Left forelimb (tissue), 1 donor: ENCODE results near the gene COL20A1.

Source experiments
- DNase-seq: peaks from one replicate; pipeline ENCODE4 v3.0.0-alpha.2; 2018; ENCODE audit warnings: low spot score

COL20A1 gene

GRCh38 chr20:63350196-63350595, 57.2 kb downstream of the COL20A1 start:
- DNase-seq: no peak

- no peak for DNase-seq
These were observed 57.8 kb downstream of the COL20A1 start for GRCh38 chr20:63350597-63351325.

GRCh38 chr20:63351326-63351700, 58.3 kb downstream of the COL20A1 start:
- DNase-seq: no peak

GRCh38 chr20:63351811-63352591, 59.0 kb downstream of the COL20A1 start:
- DNase-seq: peak; percentile 78

GRCh38 chr20:63352811-63353221, 59.8 kb downstream of the COL20A1 start:
- no peak for DNase-seq

- DNase-seq: no peak
These were observed 61.8 kb downstream of the COL20A1 start for GRCh38 chr20:63354636-63355350.

GRCh38 chr20:63355781-63356295, 62.9 kb downstream of the COL20A1 start:
- no peak for DNase-seq

GRCh38 chr20:63356511-63356910, 63.5 kb downstream of the COL20A1 start:
- no peak for DNase-seq

- no peak for DNase-seq
These were observed 64.2 kb downstream of the COL20A1 start for GRCh38 chr20:63356931-63357879.

- DNase-seq: no peak
These were observed 65.2 kb downstream of the COL20A1 start for GRCh38 chr20:63357921-63358905.

- DNase-seq: no peak
These were observed 66.4 kb downstream of the COL20A1 start for GRCh38 chr20:63359164-63359934.

GRCh38 chr20:63359937-63360849, 67.2 kb downstream of the COL20A1 start:
- no peak for DNase-seq

- DNase-seq: no peak
These were observed 68.0 kb downstream of the COL20A1 start, which contains the start of gene CHRNA4 for GRCh38 chr20:63360850-63361518. Gene CHRNA4, minus strand, starts transcription at chr20:63361349. Its CDS starts 184 bp downstream, at chr20:63361165.

- DNase-seq: no peak
These were observed 68.8 kb downstream of the COL20A1 start for GRCh38 chr20:63361519-63362435.

- no peak for DNase-seq
These were observed 69.5 kb downstream of the COL20A1 start for GRCh38 chr20:63362436-63363009.
